K562 (cell line): ENCODE measurements around the gene SLC48A1. TPM values are rescaled to one million over a fixed set of nuclear protein-coding genes. Genes with fewer than 3 reads are reported as not detected.

ENCODE experiments used
- BDP1 ChIP-seq: IDR thresholded peaks from 3 replicates; pipeline ENCODE4 v1.6.1; 2011; ENCODE audit not compliant: insufficient read length, insufficient read depth
- BRD4 ChIP-seq: fragments of 200-600 bp; sonication (generic); IDR thresholded peaks from 2 replicates; pipeline ENCODE4 v1.6.1; 2017; ENCODE audit warnings: inconsistent platforms
- BRF2 ChIP-seq: IDR thresholded peaks from 3 replicates; pipeline ENCODE4 v1.6.1; 2011; ENCODE audit warnings: borderline replicate concordance, mild to moderate bottlenecking; ENCODE audit not compliant: insufficient read length, insufficient read depth
- CHD1 ChIP-seq: fragments of 200-600 bp; sonication (generic); IDR thresholded peaks from one replicate; pipeline ENCODE4 v1.6.1; 2012; ENCODE audit warnings: mild to moderate bottlenecking, moderate library complexity, low read length, inconsistent platforms
- FOXM1 ChIP-seq, 2 experiments: fragments of 450-650 bp in 1 of 2; sonication (generic) in 1 of 2; formaldehyde crosslinking in 1 of 2; IDR thresholded peaks; 2 replicates each; pipeline versions ENCODE4 v1.6.1 to v1.9.0; 2017 to 2022; ENCODE audit warnings: low read depth in 2 of 2, mild to moderate bottlenecking in 2 of 2, missing genetic modification reagents in 1 of 2, moderate library complexity in 1 of 2
- GABPB1 ChIP-seq: sonication (generic); formaldehyde crosslinking; IDR thresholded peaks from 2 replicates; pipeline ENCODE4 v1.8.0; 2022; ENCODE audit warnings: mild to moderate bottlenecking, missing genetic modification reagents
- MBD2 ChIP-seq: sonication (generic); IDR thresholded peaks from 2 replicates; pipeline ENCODE4 v1.6.1; 2016; ENCODE audit warnings: low read depth, borderline replicate concordance
- MGA ChIP-seq: fragments of 450-650 bp; IDR thresholded peaks from 2 replicates; pipeline ENCODE4 v1.6.1; 2016; ENCODE audit warnings: mild to moderate bottlenecking, moderate library complexity
- RBFOX2 ChIP-seq: fragments of 200-400 bp; formaldehyde crosslinking; IDR thresholded peaks from 2 replicates; pipeline ENCODE4 v1.6.1; 2017; ENCODE audit warnings: low read depth, mild to moderate bottlenecking, low read length, moderate library complexity
- SIX5 ChIP-seq, 2 experiments: IDR thresholded peaks; 2 replicates each; pipeline ENCODE4 v1.6.1; 2011; ENCODE audit warnings: low read length in 2 of 2, borderline replicate concordance in 1 of 2, low read depth in 1 of 2, mild to moderate bottlenecking in 1 of 2, moderate library complexity in 1 of 2; ENCODE audit not compliant: insufficient read depth in 1 of 2
- SUPT5H ChIP-seq: fragments of 450-650 bp; IDR thresholded peaks from 2 replicates; pipeline ENCODE4 v1.6.1; 2016
- TAF9B ChIP-seq: fragments of 450-650 bp; IDR thresholded peaks from 2 replicates; pipeline ENCODE4 v1.6.1; 2018; ENCODE audit warnings: mild to moderate bottlenecking; ENCODE audit not compliant: partially characterized antibody
- TAL1 ChIP-seq: fragments of 450-650 bp; IDR thresholded peaks from 2 replicates; pipeline ENCODE4 v1.6.1; 2016; ENCODE audit warnings: mild to moderate bottlenecking
- TFAM ChIP-seq: fragments of 250-450 bp; sonication (Bioruptor Pico); conservative IDR thresholded peaks from 2 replicates; pipeline ENCODE4 v1.5.0; 2021; ENCODE audit warnings: mild to moderate bottlenecking, moderate library complexity
- TFAP4 ChIP-seq: sonication (generic); formaldehyde crosslinking; IDR thresholded peaks from 2 replicates; pipeline ENCODE4 v1.8.0; 2022; ENCODE audit warnings: missing genetic modification reagents, mild to moderate bottlenecking, moderate library complexity, borderline replicate concordance
- polyA plus RNA-seq, 8 experiments: library from polyadenylated mRNA; depleted of rRNA in 4 of 8; stranded (reverse) in 5 of 8; unstranded in 3 of 8; fragments of >200 nt; fragmentation: Nextera tagmentation in 2 of 8; fragmentation: Illumina TruSeq in 1 of 8; extraction: Ambion mirVana in 2 of 8; extraction: Trizol in 1 of 8; gene quantifications; 2 replicates each; pipeline versions ENCODE4 v1.2.1 to v1.2.3, GENCODE V29; 2011 to 2014; ENCODE audit warnings: inconsistent platforms in 1 of 8, missing spikeins in 1 of 8
- total RNA-seq, 7 experiments: library from RNA; depleted of rRNA in 6 of 7; stranded (reverse); fragments of >200 nt in 6 of 7; fragmentation: Illumina TruSeq in 2 of 7; extraction: Trizol in 2 of 7; gene quantifications; 2 replicates each; pipeline versions ENCODE4 v1.2.1 to v1.2.3, GENCODE V29; 2011 to 2021; ENCODE audit warnings: low replicate concordance in 1 of 7

Gene SLC48A1
- total and polyA plus RNA-seq, 9 of the 15 experiments (the other 6 are each of a cell fraction or from before 2014, with no cell fraction given), result 10.7 to 37.5 (median 18.7) TPM

GRCh38 chr12:47818467-47819137, 45.6 kb downstream of the SLC48A1 start (continued):
- TF ChIP-seq TAL1 (no peak), GABPB1 (peak; percentile 39; the same call in 1 of the 2 replicates), TAF9B (no peak), CHD1 (no peak), BRD4 (no peak), SIX5 (IDR thresholded peaks at IDR 0.05; ENCODE audit: borderline replicate concordance in 1 of 2, insufficient read depth in 1 of 2, low read depth in 1 of 2, low read length in 2 of 2) (no peak), RBFOX2 (peak; percentile 65), TFAP4 (CRISPR knock-in tag) (peak; percentile 31; the same call in 1 of the 2 replicates), TFAM (CRISPR knock-in tag) (no peak), MGA (no peak), MBD2 (no peak), SUPT5H (no peak), BRF2 (no peak), FOXM1 (IDR thresholded peaks at IDR 0.05; ENCODE audit: low read depth) (no peak), FOXM1 (CRISPR knock-in tag; IDR thresholded peaks at IDR 0.05; ENCODE audit: low read depth) (no peak), BDP1 (no peak)
